Endothelial cell (in vitro differentiated cells): ENCODE measurements around the gene S100A12. TPM values are rescaled to one million over a fixed set of nuclear protein-coding genes. Genes with fewer than 3 reads are reported as not detected.

ENCODE experiments used
- DNase-seq: peaks from one replicate; pipeline ENCODE4 v3.0.0; 2021; ENCODE audit warnings: low spot score
- H3K27ac Mint-ChIP-seq: one replicate; pipeline ENCODE4 v1.8.0; 2021; ENCODE audit warnings: mixed read lengths, inconsistent platforms; ENCODE audit not compliant: unreplicated experiment
- H3K27me3 Mint-ChIP-seq: one replicate; pipeline ENCODE4 v1.8.0; 2021; ENCODE audit warnings: mild to moderate bottlenecking, moderate library complexity, mixed read lengths, inconsistent platforms; ENCODE audit not compliant: unreplicated experiment
- H3K36me3 Mint-ChIP-seq: one replicate; pipeline ENCODE4 v1.8.0; 2021; ENCODE audit warnings: mild to moderate bottlenecking, low read depth, mixed read lengths, inconsistent platforms; ENCODE audit not compliant: unreplicated experiment
- H3K4me1 Mint-ChIP-seq: one replicate; pipeline ENCODE4 v1.8.0; 2021; ENCODE audit warnings: mild to moderate bottlenecking, mixed read lengths, inconsistent platforms; ENCODE audit not compliant: unreplicated experiment
- H3K4me3 Mint-ChIP-seq: one replicate; pipeline ENCODE4 v1.8.0; 2021; ENCODE audit warnings: mild to moderate bottlenecking, mixed read lengths, inconsistent platforms; ENCODE audit not compliant: unreplicated experiment
- H3K9me3 Mint-ChIP-seq: one replicate; pipeline ENCODE4 v1.8.0; 2021; ENCODE audit warnings: mixed read lengths, inconsistent platforms; ENCODE audit not compliant: unreplicated experiment
- total RNA-seq: library from RNA; stranded (reverse); fragmentation: NEBNext Ultra II Directional; extraction: Animal tissue kit (Norgen Biotek cat#: 25700); gene quantifications from one replicate; pipeline ENCODE4 v1.2.1, GENCODE V29; 2021; ENCODE audit not compliant: unreplicated experiment
- TF ChIP-seq, protein P1 (sequence below): fragments of 200-600 bp; sonication (generic); IDR thresholded peaks from one replicate; pipeline ENCODE4 v1.5.0; 2021; ENCODE audit warnings: antibody characterized with exemption; ENCODE audit not compliant: unreplicated experiment

Gene S100A12
- total RNA-seq, 1 donor from 2014 or later: not detected

DNA sequence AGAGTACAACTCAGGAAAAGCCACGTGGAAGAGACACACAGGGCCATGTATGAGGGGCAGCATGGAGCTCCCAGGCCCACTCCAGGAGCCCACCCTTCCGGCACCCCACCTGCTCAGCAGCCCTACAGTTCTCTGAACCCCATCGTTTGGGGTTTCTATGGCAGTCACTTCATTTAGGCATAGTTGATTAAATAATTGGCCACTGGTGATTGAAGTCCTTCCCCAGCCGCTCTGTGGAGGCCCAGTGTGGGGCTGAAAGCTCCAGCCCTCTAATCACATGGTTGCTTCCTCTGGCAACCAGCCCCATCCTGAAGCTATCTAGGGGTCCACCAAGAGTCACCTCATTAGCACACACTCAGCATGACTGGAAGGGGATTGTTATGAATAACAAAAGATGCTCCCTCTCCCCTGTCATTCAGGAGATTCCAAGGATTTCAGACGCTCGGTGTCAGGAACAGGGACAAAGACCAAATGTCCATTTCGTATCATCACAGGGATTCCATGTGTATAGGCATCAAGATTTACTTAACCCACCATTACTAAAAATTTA is 28.7 kb upstream of the S100A12 start:
- TF ChIP-seq, protein P1, sequence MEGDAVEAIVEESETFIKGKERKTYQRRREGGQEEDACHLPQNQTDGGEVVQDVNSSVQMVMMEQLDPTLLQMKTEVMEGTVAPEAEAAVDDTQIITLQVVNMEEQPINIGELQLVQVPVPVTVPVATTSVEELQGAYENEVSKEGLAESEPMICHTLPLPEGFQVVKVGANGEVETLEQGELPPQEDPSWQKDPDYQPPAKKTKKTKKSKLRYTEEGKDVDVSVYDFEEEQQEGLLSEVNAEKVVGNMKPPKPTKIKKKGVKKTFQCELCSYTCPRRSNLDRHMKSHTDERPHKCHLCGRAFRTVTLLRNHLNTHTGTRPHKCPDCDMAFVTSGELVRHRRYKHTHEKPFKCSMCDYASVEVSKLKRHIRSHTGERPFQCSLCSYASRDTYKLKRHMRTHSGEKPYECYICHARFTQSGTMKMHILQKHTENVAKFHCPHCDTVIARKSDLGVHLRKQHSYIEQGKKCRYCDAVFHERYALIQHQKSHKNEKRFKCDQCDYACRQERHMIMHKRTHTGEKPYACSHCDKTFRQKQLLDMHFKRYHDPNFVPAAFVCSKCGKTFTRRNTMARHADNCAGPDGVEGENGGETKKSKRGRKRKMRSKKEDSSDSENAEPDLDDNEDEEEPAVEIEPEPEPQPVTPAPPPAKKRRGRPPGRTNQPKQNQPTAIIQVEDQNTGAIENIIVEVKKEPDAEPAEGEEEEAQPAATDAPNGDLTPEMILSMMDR: no peak
- Mint-ChIP-seq H3K36me3 (no peaks in the 10 kb centered on the region), H3K4me1 (no peaks in the 10 kb centered on the region), H3K9me3 (peaks cover 5% of the 10 kb centered on the region), H3K27ac (no peak overlapping the region), H3K4me3 (no peak overlapping the region), H3K27me3 (peaks cover 10% of the 10 kb centered on the region)
- no peak for DNase-seq

DNA sequence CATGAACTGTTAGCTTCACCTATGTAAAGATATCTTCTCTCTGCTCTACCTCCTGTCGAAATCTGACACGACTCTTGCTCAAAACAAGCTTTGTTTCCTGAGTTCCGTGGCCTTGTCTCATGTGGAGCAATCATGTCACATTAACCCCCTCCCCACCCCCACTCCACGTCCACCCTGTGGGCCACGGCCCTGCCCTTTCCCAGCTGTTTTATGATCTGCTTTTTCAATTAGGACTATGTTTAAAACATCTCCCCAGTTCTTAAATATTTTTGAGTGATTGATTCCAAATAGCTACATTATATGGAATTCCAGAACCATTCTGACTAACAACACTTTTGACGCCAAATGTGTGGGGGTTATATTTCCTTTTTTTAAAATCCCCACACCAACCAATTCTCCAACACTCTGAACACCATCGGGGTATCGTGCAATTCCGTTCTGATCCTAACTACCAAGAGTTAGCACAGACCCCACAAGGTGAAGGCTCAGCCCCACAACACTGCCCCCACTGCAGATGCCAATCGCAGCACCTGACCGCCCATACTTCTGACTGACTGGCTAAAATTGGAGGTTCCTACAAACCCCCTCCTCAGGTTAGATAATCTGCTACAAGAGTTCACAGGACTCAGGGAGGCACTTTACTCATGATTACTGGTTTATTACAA is 28.1 kb upstream of the S100A12 start:
- Mint-ChIP-seq H3K4me1 (no peaks in the 10 kb centered on the region), H3K27ac (no peak overlapping the region), H3K36me3 (no peaks in the 10 kb centered on the region), H3K27me3 (peaks cover 9% of the 10 kb centered on the region), H3K4me3 (no peak overlapping the region), H3K9me3 (peaks cover 5% of the 10 kb centered on the region)
- TF ChIP-seq, protein P1: no peak
- DNase-seq: no peak

DNA sequence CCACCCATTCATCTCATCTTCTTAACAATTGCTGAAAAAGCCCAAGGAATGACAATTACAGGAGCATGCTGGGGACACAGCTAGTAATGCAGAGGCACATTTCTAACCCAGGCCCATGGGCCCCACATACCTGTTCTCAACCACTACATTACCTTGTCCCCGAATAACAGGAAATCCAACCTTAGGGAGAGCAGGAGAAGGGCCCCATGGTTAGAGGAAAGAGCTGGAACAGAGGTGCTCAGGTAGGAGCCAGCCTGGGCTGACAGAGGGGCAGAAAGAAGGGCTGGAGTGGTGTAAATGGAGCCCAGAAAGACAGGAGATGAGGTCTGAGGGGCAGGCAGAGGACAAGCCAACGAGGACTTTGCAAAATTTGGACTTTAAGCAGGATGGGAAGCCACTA is 26.8 kb upstream of the S100A12 start:
- H3K27me3 Mint-ChIP-seq: peaks cover 9% of the 10 kb centered on the region
- TF ChIP-seq, protein P1: no peak
- no peaks in the 10 kb centered on the region for H3K36me3 Mint-ChIP-seq
- DNase-seq: no peak
- H3K4me1 Mint-ChIP-seq: no peaks in the 10 kb centered on the region
- no peak overlapping the region for H3K27ac Mint-ChIP-seq
- H3K4me3 Mint-ChIP-seq: no peak overlapping the region
- peaks cover 5% of the 10 kb centered on the region for H3K9me3 Mint-ChIP-seq

DNA sequence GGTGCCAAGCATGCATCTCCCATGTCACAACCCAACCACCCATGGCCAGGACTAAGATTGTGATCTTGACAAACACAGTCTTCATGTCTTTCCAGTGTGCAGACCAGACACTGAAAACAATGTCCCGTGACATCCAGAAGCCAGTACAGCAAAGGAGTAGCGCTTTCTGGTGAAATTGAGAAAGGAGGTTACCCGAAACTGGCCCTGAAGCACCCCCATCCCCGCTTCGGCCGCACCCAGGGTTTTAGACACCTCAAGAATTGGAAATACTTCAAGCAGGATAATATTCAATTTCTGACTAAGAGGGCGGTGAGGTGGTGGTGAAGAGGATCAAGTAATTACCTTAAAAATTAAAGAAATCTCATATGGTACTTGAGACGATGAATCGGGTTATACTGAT is 26.0 kb upstream of the S100A12 start:
- peaks cover 1% of the 10 kb centered on the region for H3K9me3 Mint-ChIP-seq
- no peak overlapping the region for H3K4me3 Mint-ChIP-seq
- no peak overlapping the region for H3K27ac Mint-ChIP-seq
- DNase-seq: no peak
- H3K36me3 Mint-ChIP-seq: no peaks in the 10 kb centered on the region
- H3K4me1 Mint-ChIP-seq: no peaks in the 10 kb centered on the region
- peaks cover 5% of the 10 kb centered on the region for H3K27me3 Mint-ChIP-seq
- TF ChIP-seq, protein P1: no peak

DNA sequence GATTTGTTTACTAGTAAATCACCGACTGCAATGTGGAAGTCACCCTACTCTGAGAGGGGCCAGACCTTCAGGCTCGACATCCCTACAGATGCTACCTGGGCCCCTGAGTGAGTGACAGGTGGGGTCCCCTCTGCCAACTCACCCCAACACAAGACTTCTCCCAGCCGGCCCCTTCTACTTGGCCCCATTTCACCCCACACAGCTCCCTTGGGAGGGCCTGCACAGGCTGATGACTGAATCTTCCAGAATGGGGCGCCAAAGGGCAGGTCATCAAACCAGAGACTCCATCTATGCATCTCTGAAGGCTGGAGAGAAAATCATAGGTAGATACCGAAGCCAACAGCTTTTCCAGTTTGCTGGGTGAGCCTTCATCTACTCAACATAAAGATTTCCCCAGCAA is 24.8 kb upstream of the S100A12 start:
- Mint-ChIP-seq H3K27me3 (peaks cover 4% of the 10 kb centered on the region), H3K4me3 (no peak overlapping the region), H3K4me1 (no peaks in the 10 kb centered on the region), H3K27ac (no peak overlapping the region), H3K36me3 (no peaks in the 10 kb centered on the region), H3K9me3 (no peaks in the 10 kb centered on the region)
- TF ChIP-seq, protein P1: no peak
- no peak for DNase-seq
